Stimulated activated naive CD8-positive, alpha-beta T cell treated with anti-CD3 and anti-CD28 coated beads, Interleukin-15, Interleukin-2, amounts not matched to agents 100 ng/mL and 50 ng/mL, for 24 hours (primary cell): Measurements from ENCODE around the gene ABO.
"Not testable (repeated sequence)": the region's sequence is repeated elsewhere in the genome, so short reads cannot be mapped to it uniquely, and the experiment has no call there.

ENCODE experiments used
- H3K27ac Mint-ChIP-seq: one replicate; pipeline ENCODE4 v1.8.0; 2021; ENCODE audit warnings: mild to moderate bottlenecking, mixed read lengths
- H3K27me3 Mint-ChIP-seq: one replicate; pipeline ENCODE4 v1.8.0; 2021; ENCODE audit warnings: mixed read lengths
- H3K36me3 Mint-ChIP-seq: one replicate; pipeline ENCODE4 v1.8.0; 2021; ENCODE audit warnings: low read depth, mixed read lengths
- H3K4me1 Mint-ChIP-seq: one replicate; pipeline ENCODE4 v1.8.0; 2021; ENCODE audit warnings: low read depth, mixed read lengths
- H3K4me3 Mint-ChIP-seq: one replicate; pipeline ENCODE4 v1.8.0; 2021; ENCODE audit warnings: mild to moderate bottlenecking, mixed read lengths
- H3K9me3 Mint-ChIP-seq: one replicate; pipeline ENCODE4 v1.8.0; 2021; ENCODE audit warnings: mixed read lengths

The ABO gene

GRCh38 chr9:133303266-133304157 lies 28.5 kb upstream of the ABO start:
- no peak overlapping the region for H3K27ac Mint-ChIP-seq
- H3K36me3 Mint-ChIP-seq: no peaks in the 10 kb centered on the region
- H3K27me3 Mint-ChIP-seq: peaks cover 9% of the 10 kb centered on the region
- no peak overlapping the region for H3K4me3 Mint-ChIP-seq
- H3K9me3 Mint-ChIP-seq: no peaks in the 10 kb centered on the region
- H3K4me1 Mint-ChIP-seq: no peaks in the 10 kb centered on the region

GRCh38 chr9:133301253-133302230 lies 26.5 kb upstream of the ABO start:
- Mint-ChIP-seq H3K9me3 (no peaks in the 10 kb centered on the region), H3K36me3 (no peaks in the 10 kb centered on the region), H3K27ac (no peak overlapping the region), H3K4me3 (no peak overlapping the region), H3K4me1 (no peaks in the 10 kb centered on the region), H3K27me3 (peaks cover 11% of the 10 kb centered on the region)

- not testable (repeated sequence) for H3K27ac Mint-ChIP-seq, H3K4me1 Mint-ChIP-seq, H3K9me3 Mint-ChIP-seq, H3K36me3 Mint-ChIP-seq, H3K4me3 Mint-ChIP-seq
- peaks cover 16% of the 10 kb centered on the region for H3K27me3 Mint-ChIP-seq
Observed at GRCh38 chr9:133299996-133300395, 25.0 kb upstream of the ABO start.

- peaks cover 56% of the 10 kb centered on the region for H3K27me3 Mint-ChIP-seq
- H3K27ac Mint-ChIP-seq: no peak overlapping the region
Observed at GRCh38 chr9:133294257-133294656, 19.3 kb upstream of the ABO start.

GRCh38 chr9:133290751-133291302 lies 15.8 kb upstream of the ABO start:
- Mint-ChIP-seq H3K9me3 (peaks cover 31% of the 10 kb centered on the region), H3K27me3 (peaks cover 50% of the 10 kb centered on the region), H3K27ac (no peak overlapping the region), H3K4me1 (no peaks in the 10 kb centered on the region), H3K4me3 (no peak overlapping the region), H3K36me3 (peaks cover 11% of the 10 kb centered on the region)

More at GRCh38 chr9:133294257-133294656, 19.3 kb upstream of the ABO start:
- Mint-ChIP-seq H3K4me3 (no peak overlapping the region), H3K4me1 (no peaks in the 10 kb centered on the region), H3K9me3 (peaks cover 25% of the 10 kb centered on the region), H3K36me3 (peaks cover 11% of the 10 kb centered on the region)

GRCh38 chr9:133286523-133286922 lies 11.5 kb upstream of the ABO start:
- Mint-ChIP-seq H3K4me3 (no peak overlapping the region), H3K27me3 (peaks cover 17% of the 10 kb centered on the region), H3K27ac (no peak overlapping the region), H3K4me1 (no peaks in the 10 kb centered on the region), H3K9me3 (peaks cover 25% of the 10 kb centered on the region), H3K36me3 (peaks cover 8% of the 10 kb centered on the region)

DNA sequence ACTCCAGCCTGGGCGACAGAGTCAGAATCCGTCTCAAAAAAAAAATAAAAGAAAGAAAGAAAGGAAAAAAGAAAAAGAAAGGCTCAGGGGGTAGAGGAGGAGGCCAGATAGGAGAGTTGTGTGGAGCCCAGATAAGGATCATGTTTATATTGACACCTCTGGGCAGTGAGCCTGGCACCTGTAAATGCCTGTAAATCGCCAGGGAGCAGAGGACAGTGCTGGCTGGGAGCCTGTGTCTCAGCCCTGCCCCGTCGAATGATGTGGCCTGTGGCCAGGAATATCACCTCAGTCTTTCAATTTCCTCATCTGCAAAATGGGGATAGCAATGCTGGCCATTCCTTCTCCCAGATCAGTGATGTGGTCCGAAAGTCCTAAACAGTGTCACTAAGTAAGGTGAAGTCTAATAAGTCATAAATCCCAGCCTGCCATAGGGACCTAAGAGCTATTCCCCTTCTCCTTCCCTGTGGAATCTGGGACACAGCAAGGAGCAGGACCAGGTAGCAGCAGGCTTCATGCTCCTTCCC lies 10.3 kb upstream of the ABO start:
- Mint-ChIP-seq H3K36me3 (peaks cover 3% of the 10 kb centered on the region), H3K27ac (no peak overlapping the region)

GRCh38 chr9:133284362-133284761 lies 9.4 kb upstream of the ABO start:
- no peak overlapping the region for H3K27ac Mint-ChIP-seq

More for the DNA sequence above, 10.3 kb upstream of the ABO start:
- Mint-ChIP-seq H3K27me3 (peaks cover 7% of the 10 kb centered on the region), H3K4me3 (no peak overlapping the region), H3K4me1 (no peaks in the 10 kb centered on the region), H3K9me3 (peaks cover 14% of the 10 kb centered on the region)

DNA sequence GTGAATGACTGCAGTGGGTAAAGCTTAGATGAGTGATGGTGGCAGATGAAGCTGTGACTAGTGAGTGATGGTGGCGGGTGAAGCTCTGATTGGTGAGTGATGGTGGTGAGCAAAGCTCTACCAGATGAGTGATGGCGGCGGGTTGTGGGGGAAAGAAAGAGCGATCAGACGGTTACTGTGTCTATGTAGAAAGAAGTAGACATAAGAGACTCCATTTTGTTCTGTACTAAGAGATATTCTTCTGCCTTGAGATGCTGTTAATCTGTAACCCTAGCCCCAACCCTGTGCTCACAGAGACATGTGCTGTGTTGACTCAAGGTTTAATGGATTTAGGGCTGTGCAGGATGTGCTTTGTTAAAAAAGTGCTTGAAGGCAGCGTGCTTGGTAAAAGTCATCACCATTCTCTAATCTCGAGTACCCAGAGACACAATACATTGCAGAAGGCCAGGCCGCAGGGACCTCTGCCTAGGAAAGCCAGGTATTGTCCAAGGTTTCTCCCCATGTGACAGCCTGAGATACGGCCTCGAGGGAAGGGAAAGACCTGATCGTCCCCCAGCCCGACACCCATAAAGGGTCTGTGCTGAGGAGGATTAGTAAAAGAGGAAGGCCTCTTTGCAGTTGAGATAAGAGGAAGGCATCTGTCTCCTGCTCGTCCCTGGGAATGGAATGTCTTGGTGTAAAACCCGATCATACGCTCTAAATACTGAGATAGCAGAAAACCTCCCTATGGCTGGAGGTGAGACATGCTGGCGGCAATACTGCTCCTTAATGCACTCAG lies 8.4 kb upstream of the ABO start:
- not testable (repeated sequence) for H3K4me3 Mint-ChIP-seq, H3K4me1 Mint-ChIP-seq, H3K9me3 Mint-ChIP-seq, H3K27ac Mint-ChIP-seq, H3K27me3 Mint-ChIP-seq, H3K36me3 Mint-ChIP-seq

More at GRCh38 chr9:133284362-133284761, 9.4 kb upstream of the ABO start:
- H3K27me3 Mint-ChIP-seq: peaks cover 6% of the 10 kb centered on the region
- H3K9me3 Mint-ChIP-seq: peaks cover 7% of the 10 kb centered on the region
- no peak overlapping the region for H3K4me3 Mint-ChIP-seq
- no peaks in the 10 kb centered on the region for H3K4me1 Mint-ChIP-seq
- H3K36me3 Mint-ChIP-seq: no peaks in the 10 kb centered on the region

- Mint-ChIP-seq H3K27ac (no peak overlapping the region), H3K36me3 (no peaks in the 10 kb centered on the region), H3K9me3 (no peaks in the 10 kb centered on the region), H3K4me1 (no peaks in the 10 kb centered on the region), H3K4me3 (no peak overlapping the region), H3K27me3 (peaks cover 15% of the 10 kb centered on the region)
Observed at GRCh38 chr9:133282464-133283238, 7.7 kb upstream of the ABO start.

- H3K9me3 Mint-ChIP-seq: no peaks in the 10 kb centered on the region
- no peak overlapping the region for H3K27ac Mint-ChIP-seq
- peaks cover 3% of the 10 kb centered on the region for H3K4me1 Mint-ChIP-seq
- peaks cover 28% of the 10 kb centered on the region for H3K27me3 Mint-ChIP-seq
- H3K36me3 Mint-ChIP-seq: no peaks in the 10 kb centered on the region
- H3K4me3 Mint-ChIP-seq: no peak overlapping the region
Observed at GRCh38 chr9:133280392-133280791, 5.4 kb upstream of the ABO start.

DNA sequence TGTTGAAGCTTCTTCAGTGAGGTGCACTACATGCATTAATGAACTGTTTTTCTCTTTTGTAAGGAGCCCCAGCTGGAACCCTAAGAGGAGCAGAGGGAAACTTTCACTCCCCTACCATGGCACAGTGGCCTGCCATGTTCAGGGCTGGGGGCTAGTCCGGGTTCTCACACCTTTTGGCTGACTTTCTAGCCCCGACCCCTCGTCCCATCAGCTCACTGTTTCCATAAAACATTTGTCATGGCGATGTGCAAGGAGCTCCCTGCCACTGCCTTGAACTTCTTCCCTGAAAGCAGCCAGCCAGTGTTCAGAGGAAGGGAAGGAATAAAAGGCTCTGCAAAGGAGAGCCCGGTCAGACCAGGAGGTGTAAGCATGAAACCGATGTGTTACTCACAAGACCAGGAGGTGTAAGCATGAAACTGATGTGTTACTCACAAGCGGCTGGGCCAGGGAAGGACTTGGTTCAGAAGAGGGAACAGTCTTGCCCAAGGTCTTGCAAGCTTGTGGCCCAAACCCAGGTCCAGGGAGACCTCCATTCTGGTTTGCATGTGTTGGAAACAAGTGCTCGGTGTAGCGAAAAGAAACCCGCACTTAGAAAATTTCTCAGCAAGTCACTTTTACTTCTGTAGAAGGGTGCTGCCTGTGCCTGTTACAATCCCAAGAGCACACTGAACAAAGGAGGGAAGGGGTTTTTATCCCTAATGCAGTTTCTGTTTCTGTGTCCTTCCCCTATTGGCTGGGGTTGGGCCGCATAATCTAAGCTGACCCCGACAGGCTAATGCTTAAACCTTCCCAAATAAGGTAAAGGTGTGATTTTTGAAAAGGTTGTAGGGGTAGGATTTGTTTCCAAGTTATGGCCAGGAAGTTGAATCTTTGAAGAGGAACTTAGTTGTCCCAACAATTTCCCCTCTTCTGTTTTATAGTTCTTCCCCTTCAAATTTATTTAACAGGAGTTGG lies 3.4 kb upstream of the ABO start:
- Mint-ChIP-seq H3K27ac (no peak overlapping the region), H3K36me3 (no peaks in the 10 kb centered on the region), H3K4me3 (no peak overlapping the region), H3K9me3 (no peaks in the 10 kb centered on the region), H3K27me3 (peaks cover 38% of the 10 kb centered on the region), H3K4me1 (peaks cover 3% of the 10 kb centered on the region)

DNA sequence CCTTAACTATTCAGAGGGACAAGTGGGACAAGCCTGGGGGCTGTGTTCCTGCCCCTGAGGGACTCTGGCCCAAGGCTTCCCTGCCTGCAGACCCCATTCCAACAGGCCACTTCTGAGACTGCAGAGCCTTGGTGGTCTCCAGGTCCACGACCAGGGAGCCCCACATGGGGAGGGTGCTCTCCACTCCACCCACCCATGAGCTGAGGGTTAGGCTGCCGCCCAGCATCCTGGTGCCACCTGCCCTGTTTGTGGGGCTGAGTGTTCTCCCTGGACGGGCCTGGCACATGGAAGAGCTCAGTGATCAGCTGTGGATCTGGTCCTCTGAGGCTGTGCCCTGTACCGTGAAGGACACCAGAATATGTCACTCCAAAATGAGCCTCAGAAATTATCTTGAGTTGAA lies 2.5 kb upstream of the ABO start:
- peaks cover 45% of the 10 kb centered on the region for H3K27me3 Mint-ChIP-seq
- peaks cover 3% of the 10 kb centered on the region for H3K4me1 Mint-ChIP-seq
- no peak overlapping the region for H3K27ac Mint-ChIP-seq
- H3K9me3 Mint-ChIP-seq: no peaks in the 10 kb centered on the region
- H3K36me3 Mint-ChIP-seq: no peaks in the 10 kb centered on the region
- H3K4me3 Mint-ChIP-seq: no peak overlapping the region
